GM15510 (cell line): Measurements from ENCODE around the gene LRP2.

Experiments
- POLR2A ChIP-seq: IDR thresholded peaks from 3 replicates; pipeline ENCODE4 v1.6.1; 2011; ENCODE audit warnings: borderline replicate concordance; ENCODE audit not compliant: insufficient read length; ENCODE audit errors: extremely low read depth

LRP2 gene

GRCh38 chr2:169108099-169108884, 254.0 kb downstream of the LRP2 start:
- TF ChIP-seq POLR2A = no peak

DNA sequence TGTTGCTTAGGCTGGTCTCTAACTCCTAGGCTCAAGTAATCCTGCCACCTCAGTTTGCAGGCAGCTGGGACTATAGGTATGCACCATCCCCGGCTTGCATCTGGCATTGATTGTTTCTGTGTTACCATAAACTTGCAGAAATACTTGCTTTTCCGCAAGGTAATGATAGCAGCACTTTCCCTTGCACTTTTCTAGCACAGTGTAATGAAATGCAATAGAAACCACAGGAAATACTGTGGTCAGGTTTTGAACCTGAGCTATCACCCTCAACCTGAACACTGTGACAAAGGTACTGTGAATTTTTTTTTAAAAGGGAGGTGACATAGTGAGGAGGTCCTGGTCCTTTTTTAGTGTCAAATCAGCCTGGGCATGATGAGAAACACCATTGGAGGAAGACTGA, 254.7 kb downstream of the LRP2 start:
- TF ChIP-seq POLR2A = no peak

DNA sequence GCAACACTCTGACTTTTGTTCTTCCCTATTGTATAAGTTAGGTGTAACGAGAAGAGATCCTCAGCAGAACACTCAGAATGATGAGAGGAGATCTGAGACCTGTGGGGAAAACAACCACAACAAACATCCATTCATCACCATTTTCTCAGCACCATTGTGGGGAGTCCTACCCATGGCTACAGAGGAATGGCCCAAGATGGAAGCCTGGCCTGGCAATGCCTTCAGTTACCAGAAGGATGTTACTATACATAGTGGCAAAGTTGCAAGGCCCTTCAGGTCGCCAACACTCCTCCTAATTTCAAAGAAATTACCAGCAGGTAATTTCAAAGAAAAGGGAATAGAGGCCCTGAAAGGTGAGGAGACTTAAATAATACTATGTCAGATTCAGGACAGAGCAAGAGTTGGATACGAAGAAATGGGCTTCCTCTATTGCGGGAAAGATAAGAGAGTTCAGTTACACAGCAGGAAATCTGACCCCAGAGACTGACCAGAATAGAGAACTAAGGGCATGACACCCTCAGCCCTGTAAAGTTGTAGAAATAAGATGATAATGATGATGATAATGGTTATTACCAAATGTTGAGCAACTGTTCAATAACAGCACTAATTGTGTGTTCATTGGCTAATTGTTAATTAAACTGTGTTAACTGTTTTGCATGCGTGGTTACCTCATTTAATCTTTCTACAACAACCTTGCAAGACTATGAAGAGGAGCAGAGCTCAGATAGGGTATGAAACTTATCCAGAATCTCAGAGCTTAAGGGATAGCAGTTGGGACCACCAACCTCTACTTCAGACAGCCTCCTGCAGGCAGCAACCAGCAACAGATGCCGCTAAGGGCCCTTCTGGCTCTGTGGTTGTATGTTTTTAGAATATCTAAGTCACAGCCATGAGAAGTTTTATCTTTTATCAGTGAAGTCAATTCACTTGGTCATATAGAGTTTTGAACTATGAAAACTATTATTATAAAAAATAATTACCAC, 255.5 kb downstream of the LRP2 start:
- no peak for TF ChIP-seq POLR2A

- no peak for TF ChIP-seq POLR2A
Measured at GRCh38 chr2:169106134-169106533, 256.2 kb downstream of the LRP2 start.

DNA sequence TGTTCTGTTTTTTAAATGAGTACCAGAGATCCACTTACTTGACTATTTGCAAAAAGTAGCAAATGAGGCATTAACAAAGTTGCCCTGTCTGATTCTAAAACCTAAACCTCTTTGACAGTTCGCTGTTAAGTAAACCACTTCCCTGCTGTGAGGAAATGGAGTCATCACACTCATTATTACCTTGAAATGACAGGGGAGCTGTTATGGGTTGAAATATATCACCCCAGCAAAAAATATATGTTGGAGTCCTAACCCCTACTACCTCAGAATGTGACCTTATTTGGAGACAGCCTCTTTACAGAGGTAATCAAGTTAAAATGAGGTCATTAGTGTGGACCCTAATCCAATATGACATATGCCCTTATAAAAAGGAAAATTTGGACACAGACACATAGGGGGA, 256.9 kb downstream of the LRP2 start:
- TF ChIP-seq POLR2A = no peak

DNA sequence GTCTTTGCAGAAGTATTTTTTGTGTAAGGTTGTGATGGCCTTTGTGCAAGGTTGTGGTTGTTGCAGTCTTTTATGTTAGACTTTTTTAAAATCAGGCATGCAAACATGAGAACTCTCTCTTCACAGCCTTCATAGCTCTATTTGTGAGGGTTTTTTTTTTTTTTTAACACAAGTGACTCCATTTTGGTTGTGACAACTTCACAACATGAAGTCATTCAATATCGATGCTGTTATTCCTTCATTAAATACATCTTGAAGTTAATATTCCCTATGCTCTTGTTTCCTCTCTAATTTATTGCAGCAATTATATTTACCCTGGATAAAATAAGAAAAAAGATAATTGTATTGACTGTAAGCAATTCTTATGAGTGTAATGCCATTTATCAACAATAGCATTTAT, 257.5 kb downstream of the LRP2 start:
- TF ChIP-seq POLR2A = no peak

DNA sequence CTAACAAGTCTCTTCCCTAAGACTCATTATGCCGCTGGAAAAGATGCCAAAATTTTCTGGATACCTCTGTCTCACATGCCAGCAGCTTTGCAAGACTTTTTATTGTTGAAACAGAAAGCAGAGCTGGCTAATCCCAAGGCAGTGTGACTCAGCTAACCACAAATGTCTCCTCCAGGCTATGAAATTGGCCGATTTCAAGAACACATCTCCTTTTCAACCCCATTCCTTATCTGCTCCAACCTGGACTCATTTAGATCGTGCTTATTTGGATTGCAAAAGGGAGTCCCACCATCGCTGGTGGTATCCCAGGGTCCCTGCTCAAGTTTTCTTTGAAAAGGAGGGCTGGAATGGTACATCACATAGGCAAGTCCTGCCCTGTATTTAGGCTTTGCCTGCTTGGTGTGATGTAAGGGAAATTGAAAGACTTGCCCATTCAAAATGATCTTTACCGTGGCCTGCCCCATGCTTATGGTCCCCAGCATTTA, 266.7 kb downstream of the LRP2 start:
- no peak for TF ChIP-seq POLR2A

DNA sequence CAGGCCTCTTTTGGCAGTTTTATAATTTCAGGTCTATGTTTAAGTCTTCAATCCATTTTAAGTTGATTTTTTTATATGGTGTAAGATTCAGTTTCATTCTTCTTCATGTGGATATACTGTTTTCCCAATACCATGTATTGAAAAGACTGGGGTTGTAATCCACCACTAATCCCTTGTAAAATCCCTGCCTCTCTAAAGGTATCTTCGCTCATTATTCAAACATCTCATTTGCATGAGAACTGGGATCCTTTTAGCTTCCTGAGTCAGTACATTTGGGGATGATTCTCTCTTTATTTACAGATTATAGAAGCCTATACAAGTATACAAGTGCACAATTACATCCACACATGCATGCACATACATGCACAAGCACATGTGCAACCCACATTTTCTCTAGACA, 267.7 kb downstream of the LRP2 start:
- TF ChIP-seq POLR2A = no peak

- TF ChIP-seq POLR2A = no peak
Measured at GRCh38 chr2:169093535-169093934, 268.8 kb downstream of the LRP2 start.

GRCh38 chr2:169091761-169092519, 270.4 kb downstream of the LRP2 start:
- TF ChIP-seq POLR2A = no peak

DNA sequence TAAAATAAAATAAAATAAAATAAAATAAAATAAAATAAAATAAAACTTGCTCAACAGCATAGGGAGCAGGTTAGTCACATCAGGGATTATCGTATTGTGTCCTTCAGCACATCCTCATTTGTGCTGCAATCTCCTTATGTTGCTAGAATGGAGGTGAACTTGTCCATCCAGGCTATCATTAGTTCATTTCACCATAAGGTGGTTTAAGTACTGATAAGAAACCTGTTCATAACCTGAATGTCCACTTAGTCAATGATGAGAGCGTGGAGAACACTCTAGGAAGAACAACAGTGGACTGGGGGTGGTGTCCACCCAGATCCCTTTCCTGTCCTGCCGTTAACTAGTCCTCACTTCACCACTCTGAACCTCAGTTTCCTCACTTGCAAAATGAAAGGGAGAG, 271.1 kb downstream of the LRP2 start:
- TF ChIP-seq POLR2A = no peak

DNA sequence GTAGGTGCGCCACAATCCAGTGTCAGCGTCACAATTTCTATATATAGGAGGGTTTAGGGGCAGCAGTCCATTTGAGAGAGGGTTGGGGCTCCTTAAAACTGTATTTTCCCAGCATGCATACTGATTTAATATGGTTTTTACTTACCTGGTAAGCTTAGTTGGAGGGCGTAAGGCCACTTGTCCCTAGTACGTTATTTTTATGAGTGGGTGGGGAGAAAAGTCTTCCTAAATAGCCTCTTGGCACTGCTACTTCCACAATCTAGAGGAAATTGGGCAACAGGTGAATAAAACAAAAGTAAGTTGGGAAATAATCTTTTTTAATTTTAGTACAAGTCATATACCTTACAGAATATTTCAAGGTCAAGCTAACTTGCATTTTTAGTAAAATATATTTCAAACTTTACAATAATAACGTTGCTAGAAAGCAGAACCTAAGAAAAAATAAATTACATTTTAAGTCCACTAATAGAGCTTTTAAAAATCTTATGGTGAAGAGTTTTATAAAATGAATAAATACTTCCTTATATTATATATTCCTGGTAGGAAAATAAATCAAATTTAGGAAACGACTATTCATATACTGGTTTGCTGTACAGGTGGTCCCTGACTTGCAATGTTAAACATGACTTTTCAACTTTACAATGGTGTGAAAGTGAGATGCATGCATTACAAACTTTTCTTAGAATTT, 272.1 kb downstream of the LRP2 start:
- TF ChIP-seq POLR2A = no peak

DNA sequence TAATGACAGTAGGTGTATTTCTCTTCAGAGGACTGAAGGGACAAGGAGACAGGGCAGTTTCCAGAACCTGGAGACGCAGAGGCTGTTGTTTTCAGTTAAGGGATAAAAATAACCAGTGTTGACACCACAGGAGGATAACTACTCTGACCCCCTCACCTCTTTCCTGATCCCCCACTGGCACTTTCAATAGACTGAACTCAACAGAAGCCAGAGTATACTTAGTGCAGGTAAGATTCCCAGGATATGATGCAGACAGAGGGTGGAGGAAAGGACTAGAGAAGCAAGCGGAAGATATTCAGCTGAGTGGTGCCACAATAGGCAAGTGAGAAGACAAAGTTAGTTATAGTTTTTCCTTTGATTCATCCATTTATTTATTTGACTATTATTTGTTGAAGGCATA, 273.2 kb downstream of the LRP2 start:
- TF ChIP-seq POLR2A = no peak

DNA sequence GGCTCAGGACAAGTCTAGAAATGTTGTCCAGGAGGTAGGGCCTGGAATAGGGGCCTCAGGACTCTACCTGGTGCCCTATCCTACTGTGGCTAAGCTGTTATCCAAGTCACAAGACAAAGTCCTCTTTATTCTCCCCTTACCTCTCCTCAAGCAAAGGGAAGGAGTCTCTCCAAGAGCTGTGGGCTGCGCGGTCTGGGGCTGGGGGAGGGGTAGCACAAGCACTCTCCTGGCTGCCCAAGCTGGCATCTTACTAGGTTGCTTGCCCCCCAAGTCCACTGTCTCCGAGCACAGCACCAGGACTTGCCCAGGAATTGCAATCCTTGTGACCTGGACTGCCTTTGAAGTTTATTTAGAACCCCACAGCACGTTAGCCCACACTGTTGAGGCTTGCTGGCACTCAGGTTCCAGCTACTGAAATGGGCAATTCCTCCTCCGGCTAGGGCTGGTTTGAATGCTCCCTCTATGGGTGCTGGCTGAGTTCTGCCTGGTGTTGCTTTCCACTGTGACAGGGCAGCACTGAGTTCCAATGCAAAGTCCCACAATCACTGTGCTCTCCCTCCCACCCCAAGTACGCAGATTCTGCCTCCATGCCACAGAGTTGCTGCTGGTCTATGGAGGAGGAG, 274.5 kb downstream of the LRP2 start:
- no peak for TF ChIP-seq POLR2A
